ENCODE measurements around the gene BTBD7. TPM values are rescaled to one million over a fixed set of nuclear protein-coding genes. Genes with fewer than 3 reads are reported as not detected.

Gene BTBD7
- total RNA-seq, 2 donors from 2014 or later: 11.0 to 12.5 TPM

GRCh38 chr14:93337884-93338283, 5.0 kb upstream of the BTBD7 start:
- H3K4me1 Mint-ChIP-seq (ENCODE audit: low read depth): no peaks in the 10 kb centered on the region
- no peak overlapping the region for H3K4me3 Mint-ChIP-seq
- H3K27ac Mint-ChIP-seq: no peak overlapping the region
- ATAC-seq (replicated peaks in 1 of 2) (no peak), DNase-seq (no peak)
- H3K27me3 Mint-ChIP-seq (ENCODE audit: low read depth): no peaks in the 10 kb centered on the region
- H3K9me3 Mint-ChIP-seq: no peaks in the 10 kb centered on the region
- peaks cover 0 to 3% of the 10 kb centered on the region in 2 donors for H3K36me3 Mint-ChIP-seq (ENCODE audit: insufficient read depth in 2 of 2)

GRCh38 chr14:93337143-93337753, 4.4 kb upstream of the BTBD7 start:
- Mint-ChIP-seq H3K4me1 (ENCODE audit: low read depth) (no peaks in the 10 kb centered on the region), H3K27me3 (ENCODE audit: low read depth) (no peaks in the 10 kb centered on the region), H3K36me3 (ENCODE audit: insufficient read depth in 2 of 2) (peaks cover 0 to 1% of the 10 kb centered on the region in 2 donors), H3K27ac (no peak overlapping the region), H3K9me3 (no peaks in the 10 kb centered on the region), H3K4me3 (no peak overlapping the region)
- DNase-seq: peak; percentile 28 to 31
- ATAC-seq (replicated peaks in 1 of 2): no peak

- no peak for ATAC-seq (replicated peaks in 1 of 2)
- peak overlapping the region; percentile 91 for H3K27ac Mint-ChIP-seq
- H3K9me3 Mint-ChIP-seq: no peaks in the 10 kb centered on the region
- H3K36me3 Mint-ChIP-seq (ENCODE audit: insufficient read depth in 2 of 2): peaks cover 0 to 2% of the 10 kb centered on the region in 2 donors
- DNase-seq: no peak
- no peaks in the 10 kb centered on the region for H3K27me3 Mint-ChIP-seq (ENCODE audit: low read depth)
- H3K4me3 Mint-ChIP-seq: peak overlapping the region; percentile 90 to 91
- H3K4me1 Mint-ChIP-seq (ENCODE audit: low read depth): peaks cover 34% of the 10 kb centered on the region
Observed at GRCh38 chr14:93333631-93334103, 831 bp upstream of the BTBD7 start.

GRCh38 chr14:93332397-93332852, 411 bp downstream of the BTBD7 start:
- Mint-ChIP-seq H3K27me3 (ENCODE audit: low read depth) (no peaks in the 10 kb centered on the region), H3K27ac (peak overlapping the region; percentile 91), H3K9me3 (no peaks in the 10 kb centered on the region), H3K4me1 (ENCODE audit: low read depth) (peaks cover 41% of the 10 kb centered on the region), H3K36me3 (ENCODE audit: insufficient read depth in 2 of 2) (peaks cover 0 to 2% of the 10 kb centered on the region in 2 donors), H3K4me3 (peak overlapping the region; percentile 91)
- peak in 1 of 2 donors; percentile 52 for DNase-seq
- peak; percentile 64 to 65 for ATAC-seq (replicated peaks in 1 of 2)

GRCh38 chr14:93331728-93332396, 974 bp downstream of the BTBD7 start:
- H3K36me3 Mint-ChIP-seq (ENCODE audit: insufficient read depth in 2 of 2): peaks cover 0 to 2% of the 10 kb centered on the region in 2 donors
- H3K27ac Mint-ChIP-seq: peak overlapping the region; percentile 89
- ATAC-seq (replicated peaks in 1 of 2) (no peak), DNase-seq (no peak)
- peaks cover 41% of the 10 kb centered on the region for H3K4me1 Mint-ChIP-seq (ENCODE audit: low read depth)
- peak overlapping the region; percentile 91 for H3K4me3 Mint-ChIP-seq
- no peaks in the 10 kb centered on the region for H3K9me3 Mint-ChIP-seq
- H3K27me3 Mint-ChIP-seq (ENCODE audit: low read depth): no peaks in the 10 kb centered on the region

- Mint-ChIP-seq H3K9me3 (no peaks in the 10 kb centered on the region), H3K27me3 (ENCODE audit: low read depth) (no peaks in the 10 kb centered on the region), H3K4me1 (ENCODE audit: low read depth) (peaks cover 41% of the 10 kb centered on the region), H3K27ac (peak overlapping the region; percentile 70), H3K4me3 (peak overlapping the region; percentile 91), H3K36me3 (ENCODE audit: insufficient read depth in 2 of 2) (peaks cover 0 to 2% of the 10 kb centered on the region in 2 donors)
- ATAC-seq (replicated peaks in 1 of 2) (no peak), DNase-seq (no peak)
Observed at GRCh38 chr14:93331002-93331727, 1.7 kb downstream of the BTBD7 start.

GRCh38 chr14:93330609-93331000, 2.2 kb downstream of the BTBD7 start:
- Mint-ChIP-seq H3K4me1 (ENCODE audit: low read depth) (peaks cover 41% of the 10 kb centered on the region), H3K4me3 (peak overlapping the region; percentile 91), H3K36me3 (ENCODE audit: insufficient read depth in 2 of 2) (peaks cover 0 to 2% of the 10 kb centered on the region in 2 donors), H3K27me3 (ENCODE audit: low read depth) (no peaks in the 10 kb centered on the region), H3K9me3 (no peaks in the 10 kb centered on the region), H3K27ac (peak overlapping the region; percentile 70)
- DNase-seq (no peak), ATAC-seq (replicated peaks in 1 of 2) (no peak)

GRCh38 chr14:93329965-93330608, 2.7 kb downstream of the BTBD7 start:
- Mint-ChIP-seq H3K4me3 (peak overlapping the region in 1 of 2 donors; percentile 91), H3K4me1 (ENCODE audit: low read depth) (peaks cover 43% of the 10 kb centered on the region), H3K27ac (no peak overlapping the region), H3K9me3 (no peaks in the 10 kb centered on the region), H3K27me3 (ENCODE audit: low read depth) (no peaks in the 10 kb centered on the region), H3K36me3 (ENCODE audit: insufficient read depth in 2 of 2) (peaks cover 0 to 2% of the 10 kb centered on the region in 2 donors)
- DNase-seq (no peak), ATAC-seq (replicated peaks in 1 of 2) (no peak)

GRCh38 chr14:93328546-93328945, 4.3 kb downstream of the BTBD7 start:
- H3K27ac Mint-ChIP-seq: no peak overlapping the region

GRCh38 chr14:93326196-93326595, 6.6 kb downstream of the BTBD7 start:
- H3K9me3 Mint-ChIP-seq: no peaks in the 10 kb centered on the region
- no peak overlapping the region for H3K4me3 Mint-ChIP-seq
- no peaks in the 10 kb centered on the region for H3K27me3 Mint-ChIP-seq (ENCODE audit: low read depth)
- peaks cover 2 to 3% of the 10 kb centered on the region in 2 donors for H3K36me3 Mint-ChIP-seq (ENCODE audit: insufficient read depth in 2 of 2)
- H3K27ac Mint-ChIP-seq: no peak overlapping the region
- DNase-seq (no peak), ATAC-seq (replicated peaks in 1 of 2) (no peak)
- peaks cover 40% of the 10 kb centered on the region for H3K4me1 Mint-ChIP-seq (ENCODE audit: low read depth)

More at GRCh38 chr14:93328546-93328945, 4.3 kb downstream of the BTBD7 start:
- ATAC-seq (replicated peaks in 1 of 2): no peak
- H3K36me3 Mint-ChIP-seq (ENCODE audit: insufficient read depth in 2 of 2): peaks cover 3 to 4% of the 10 kb centered on the region in 2 donors
- no peaks in the 10 kb centered on the region for H3K27me3 Mint-ChIP-seq (ENCODE audit: low read depth)
- no peak overlapping the region for H3K4me3 Mint-ChIP-seq
- H3K4me1 Mint-ChIP-seq (ENCODE audit: low read depth): peaks cover 49% of the 10 kb centered on the region
- DNase-seq: no peak
- no peaks in the 10 kb centered on the region for H3K9me3 Mint-ChIP-seq

- no peak overlapping the region for H3K4me3 Mint-ChIP-seq
- ATAC-seq (replicated peaks in 1 of 2): no peak
- no peaks in the 10 kb centered on the region for H3K27me3 Mint-ChIP-seq (ENCODE audit: low read depth)
- H3K27ac Mint-ChIP-seq: peak overlapping the region; percentile 21
- peaks cover 2 to 3% of the 10 kb centered on the region in 2 donors for H3K36me3 Mint-ChIP-seq (ENCODE audit: insufficient read depth in 2 of 2)
- peaks cover 32% of the 10 kb centered on the region for H3K4me1 Mint-ChIP-seq (ENCODE audit: low read depth)
- H3K9me3 Mint-ChIP-seq: no peaks in the 10 kb centered on the region
- no peak for DNase-seq
Observed at GRCh38 chr14:93323600-93324174, 9.1 kb downstream of the BTBD7 start.

GRCh38 chr14:93322929-93323599, 9.8 kb downstream of the BTBD7 start:
- H3K4me1 Mint-ChIP-seq (ENCODE audit: low read depth): peaks cover 36% of the 10 kb centered on the region
- ATAC-seq (replicated peaks in 1 of 2): no peak
- DNase-seq: no peak

More at GRCh38 chr14:93322929-93323599, 9.8 kb downstream of the BTBD7 start:
- Mint-ChIP-seq H3K27ac (no peak overlapping the region), H3K4me3 (no peak overlapping the region), H3K9me3 (no peaks in the 10 kb centered on the region), H3K36me3 (ENCODE audit: insufficient read depth in 2 of 2) (peaks cover 2 to 4% of the 10 kb centered on the region in 2 donors), H3K27me3 (ENCODE audit: low read depth) (no peaks in the 10 kb centered on the region)
